ENCODE results near the gene CD74. TPM values are rescaled to one million over a fixed set of nuclear protein-coding genes. Genes with fewer than 3 reads are reported as not detected.

CD74 gene
- total and polyA plus RNA-seq, 10 of the 15 experiments (the other 5 are each of a cell fraction or from before 2014, with no cell fraction given), result 1,387 to 11,063 (median 3,922) TPM

- peak; percentile 99 for TF ChIP-seq RELB (IDR thresholded peaks at IDR 0.05; ENCODE audit: low read depth)
- TF ChIP-seq ZBTB11 (CRISPR knock-in tag; IDR thresholded peaks at IDR 0.05), result peak; percentile 65
- TF ChIP-seq POLR2AphosphoS2 (IDR thresholded peaks at IDR 0.05; ENCODE audit: low read depth, low read length), result peak; percentile 100
- peak; percentile 80 to 87 for TF ChIP-seq IKZF2 (IDR thresholded peaks at IDR 0.05)
- TF ChIP-seq CBFB (IDR thresholded peaks at IDR 0.05; ENCODE audit: low read depth), result peak; percentile 100
- TF ChIP-seq SKIL (IDR thresholded peaks at IDR 0.05; ENCODE audit: low read depth, poor library complexity, severe bottlenecking), result no peak
- TF ChIP-seq PML (IDR thresholded peaks at IDR 0.05; ENCODE audit: low read length), result no peak
- TF ChIP-seq MEF2A (IDR thresholded peaks at IDR 0.05; ENCODE audit: insufficient read depth, low read depth, low read length), result peak; percentile 84
- TF ChIP-seq, protein P1, sequence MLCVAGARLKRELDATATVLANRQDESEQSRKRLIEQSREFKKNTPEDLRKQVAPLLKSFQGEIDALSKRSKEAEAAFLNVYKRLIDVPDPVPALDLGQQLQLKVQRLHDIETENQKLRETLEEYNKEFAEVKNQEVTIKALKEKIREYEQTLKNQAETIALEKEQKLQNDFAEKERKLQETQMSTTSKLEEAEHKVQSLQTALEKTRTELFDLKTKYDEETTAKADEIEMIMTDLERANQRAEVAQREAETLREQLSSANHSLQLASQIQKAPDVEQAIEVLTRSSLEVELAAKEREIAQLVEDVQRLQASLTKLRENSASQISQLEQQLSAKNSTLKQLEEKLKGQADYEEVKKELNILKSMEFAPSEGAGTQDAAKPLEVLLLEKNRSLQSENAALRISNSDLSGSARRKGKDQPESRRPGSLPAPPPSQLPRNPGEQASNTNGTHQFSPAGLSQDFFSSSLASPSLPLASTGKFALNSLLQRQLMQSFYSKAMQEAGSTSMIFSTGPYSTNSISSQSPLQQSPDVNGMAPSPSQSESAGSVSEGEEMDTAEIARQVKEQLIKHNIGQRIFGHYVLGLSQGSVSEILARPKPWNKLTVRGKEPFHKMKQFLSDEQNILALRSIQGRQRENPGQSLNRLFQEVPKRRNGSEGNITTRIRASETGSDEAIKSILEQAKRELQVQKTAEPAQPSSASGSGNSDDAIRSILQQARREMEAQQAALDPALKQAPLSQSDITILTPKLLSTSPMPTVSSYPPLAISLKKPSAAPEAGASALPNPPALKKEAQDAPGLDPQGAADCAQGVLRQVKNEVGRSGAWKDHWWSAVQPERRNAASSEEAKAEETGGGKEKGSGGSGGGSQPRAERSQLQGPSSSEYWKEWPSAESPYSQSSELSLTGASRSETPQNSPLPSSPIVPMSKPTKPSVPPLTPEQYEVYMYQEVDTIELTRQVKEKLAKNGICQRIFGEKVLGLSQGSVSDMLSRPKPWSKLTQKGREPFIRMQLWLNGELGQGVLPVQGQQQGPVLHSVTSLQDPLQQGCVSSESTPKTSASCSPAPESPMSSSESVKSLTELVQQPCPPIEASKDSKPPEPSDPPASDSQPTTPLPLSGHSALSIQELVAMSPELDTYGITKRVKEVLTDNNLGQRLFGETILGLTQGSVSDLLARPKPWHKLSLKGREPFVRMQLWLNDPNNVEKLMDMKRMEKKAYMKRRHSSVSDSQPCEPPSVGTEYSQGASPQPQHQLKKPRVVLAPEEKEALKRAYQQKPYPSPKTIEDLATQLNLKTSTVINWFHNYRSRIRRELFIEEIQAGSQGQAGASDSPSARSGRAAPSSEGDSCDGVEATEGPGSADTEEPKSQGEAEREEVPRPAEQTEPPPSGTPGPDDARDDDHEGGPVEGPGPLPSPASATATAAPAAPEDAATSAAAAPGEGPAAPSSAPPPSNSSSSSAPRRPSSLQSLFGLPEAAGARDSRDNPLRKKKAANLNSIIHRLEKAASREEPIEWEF (IDR thresholded peaks at IDR 0.05; ENCODE audit: insufficient replicate concordance, low read depth, low read length), result no peak
- no peak for TF ChIP-seq NRF1 (conservative IDR thresholded peaks at IDR 0.05; ENCODE audit: low read depth, low read length)
- TF ChIP-seq, protein P2, sequence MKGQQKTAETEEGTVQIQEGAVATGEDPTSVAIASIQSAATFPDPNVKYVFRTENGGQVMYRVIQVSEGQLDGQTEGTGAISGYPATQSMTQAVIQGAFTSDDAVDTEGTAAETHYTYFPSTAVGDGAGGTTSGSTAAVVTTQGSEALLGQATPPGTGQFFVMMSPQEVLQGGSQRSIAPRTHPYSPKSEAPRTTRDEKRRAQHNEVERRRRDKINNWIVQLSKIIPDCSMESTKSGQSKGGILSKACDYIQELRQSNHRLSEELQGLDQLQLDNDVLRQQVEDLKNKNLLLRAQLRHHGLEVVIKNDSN (IDR thresholded peaks at IDR 0.05; ENCODE audit: borderline replicate concordance, extremely low read length, insufficient read depth, low read depth, low read length), result no peak
- TF ChIP-seq FOS (IDR thresholded peaks at IDR 0.05; ENCODE audit: borderline replicate concordance, extremely low read depth, insufficient read length), result peak; percentile 38
- no peak for TF ChIP-seq KAT2A (conservative IDR thresholded peaks at IDR 0.05; ENCODE audit: control insufficient read depth, low read depth, low read length)
Observed at GRCh38 chr5:150412319-150413175, at the start of gene CD74 (continued).

Data from GM12878 (cell line).